Measurements from ENCODE around the gene GAS7. TPM values are rescaled to one million over a fixed set of nuclear protein-coding genes. Genes with fewer than 3 reads are reported as not detected.
A peak's percentile ranks its signal among the peaks of the same experiment; 100 is the strongest.

GAS7 gene
- total and polyA plus RNA-seq, 12 donors, result 3.6 to 54.9 (median 28.0) TPM

- Histone ChIP-seq H3K36me3 (replicated peaks in 1 of 2) (no peaks in the 10 kb centered on the region), H3K27ac (peak overlapping the region in 2 of 5 donors; percentile 21 to 53), H3K9me3 (replicated peaks in 1 of 3) (no peaks in the 10 kb centered on the region), H3K4me1 (replicated peaks in 1 of 2) (peaks cover 0 to 20% of the 10 kb centered on the region in 2 donors), H3K4me3 (no peak overlapping the region), H3K27me3 (no peaks in the 10 kb centered on the region)
- WGBS, 4 donors, result 36 to 48% (median 44%) methylated on average over 8 of the region's 8 CpGs
- TF ChIP-seq POLR2A (IDR thresholded peaks at IDR 0.05) (no peak), CTCF (IDR thresholded peaks at IDR 0.05) (no peak)
- intact Hi-C loops (cut with DNase I), result no loop called here
- peak in 1 of 7 donors; percentile 31 for DNase-seq
Measured at GRCh38 chr17:10171122-10171571, 27.3 kb downstream of the GAS7 start.

- no peaks in the 10 kb centered on the region for H3K27me3 ChIP-seq
- no peaks in the 10 kb centered on the region for H3K36me3 ChIP-seq (replicated peaks in 1 of 2)
- H3K4me3 ChIP-seq, result no peak overlapping the region
- H3K9me3 ChIP-seq (replicated peaks in 1 of 3), result no peaks in the 10 kb centered on the region
- intact Hi-C loops (cut with DNase I), result no loop called here
- TF ChIP-seq CTCF (IDR thresholded peaks at IDR 0.05), result no peak
- no peak for TF ChIP-seq POLR2A (IDR thresholded peaks at IDR 0.05)
- WGBS, 4 donors, result 70 to 81% (median 74%) methylated on average over 3 of the region's 3 CpGs
- no peak for DNase-seq
- peaks cover 0 to 20% of the 10 kb centered on the region in 2 donors for H3K4me1 ChIP-seq (replicated peaks in 1 of 2)
- H3K27ac ChIP-seq, result no peak overlapping the region
Measured at GRCh38 chr17:10170233-10170632, 28.2 kb downstream of the GAS7 start.

- Histone ChIP-seq H3K4me1 (replicated peaks in 1 of 2) (peaks cover 0 to 20% of the 10 kb centered on the region in 2 donors), H3K27ac (no peak overlapping the region), H3K27me3 (no peaks in the 10 kb centered on the region), H3K4me3 (no peak overlapping the region), H3K36me3 (replicated peaks in 1 of 2) (no peaks in the 10 kb centered on the region), H3K9me3 (replicated peaks in 1 of 3) (no peaks in the 10 kb centered on the region)
- intact Hi-C loops (cut with DNase I), result no loop called here
- WGBS, 4 donors, result 75 to 94% (median 80%) methylated on average over 3 to 4 of the region's 4 CpGs
- no peak for DNase-seq
- no peak for TF ChIP-seq POLR2A (IDR thresholded peaks at IDR 0.05)
- TF ChIP-seq CTCF (IDR thresholded peaks at IDR 0.05), result no peak
Measured at GRCh38 chr17:10169290-10169689, 29.1 kb downstream of the GAS7 start.

- 79 to 91% (median 81%) methylated on average over 7 of the region's 7 CpGs for WGBS, 4 donors
- no peaks in the 10 kb centered on the region for H3K9me3 ChIP-seq (replicated peaks in 1 of 3)
- intact Hi-C loops (cut with DNase I), result no loop called here
Measured at GRCh38 chr17:10166176-10166935, 32.0 kb downstream of the GAS7 start.

More at GRCh38 chr17:10166176-10166935, 32.0 kb downstream of the GAS7 start:
- no peak for TF ChIP-seq POLR2A (IDR thresholded peaks at IDR 0.05)
- no peak for TF ChIP-seq CTCF (IDR thresholded peaks at IDR 0.05)
- DNase-seq, result no peak
- Histone ChIP-seq H3K27me3 (no peaks in the 10 kb centered on the region), H3K27ac (no peak overlapping the region), H3K4me1 (replicated peaks in 1 of 2) (peaks cover 0 to 9% of the 10 kb centered on the region in 2 donors), H3K36me3 (replicated peaks in 1 of 2) (no peaks in the 10 kb centered on the region), H3K4me3 (no peak overlapping the region)
